SK-N-DZ (cell line): Measurements from ENCODE around the gene GPSM1.
"Not testable (repeated sequence)": the region's sequence is repeated elsewhere in the genome, so short reads cannot be mapped to it uniquely, and the experiment has no call there.

Source experiments
- DNase-seq: peaks from one replicate; pipeline ENCODE4 v3.0.0-alpha.2; 2015; ENCODE audit warnings: low spot score

Gene GPSM1

GRCh38 chr9:136318111-136318775 lies 9.1 kb upstream of the GPSM1 start:
- no peak for DNase-seq

- DNase-seq: no peak
Measured at GRCh38 chr9:136318776-136319241, 8.5 kb upstream of the GPSM1 start.

GRCh38 chr9:136319244-136319643 lies 8.1 kb upstream of the GPSM1 start:
- not testable (repeated sequence) for DNase-seq

GRCh38 chr9:136319955-136320354 lies 7.4 kb upstream of the GPSM1 start:
- DNase-seq: not testable (repeated sequence)

DNA sequence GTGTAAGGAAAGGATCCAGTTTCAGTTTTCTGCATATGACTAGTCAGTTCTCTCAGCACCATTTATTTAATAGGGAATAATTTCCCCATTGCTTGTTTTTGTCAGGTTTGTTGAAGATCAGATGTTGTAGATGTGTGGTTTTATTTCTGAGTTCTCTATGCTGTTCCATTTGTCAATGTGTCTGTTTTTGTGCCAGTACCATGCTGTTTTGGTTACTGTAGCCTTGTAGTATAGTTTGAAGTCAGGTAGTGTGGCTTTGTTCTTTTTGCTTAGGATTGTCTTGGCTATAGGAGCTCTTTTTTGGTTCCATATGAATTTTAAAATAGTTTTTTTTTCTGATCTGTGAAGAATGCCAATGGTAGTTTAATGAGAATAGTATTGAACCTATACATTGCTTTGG lies 6.4 kb upstream of the GPSM1 start:
- DNase-seq: not testable (repeated sequence)

DNA sequence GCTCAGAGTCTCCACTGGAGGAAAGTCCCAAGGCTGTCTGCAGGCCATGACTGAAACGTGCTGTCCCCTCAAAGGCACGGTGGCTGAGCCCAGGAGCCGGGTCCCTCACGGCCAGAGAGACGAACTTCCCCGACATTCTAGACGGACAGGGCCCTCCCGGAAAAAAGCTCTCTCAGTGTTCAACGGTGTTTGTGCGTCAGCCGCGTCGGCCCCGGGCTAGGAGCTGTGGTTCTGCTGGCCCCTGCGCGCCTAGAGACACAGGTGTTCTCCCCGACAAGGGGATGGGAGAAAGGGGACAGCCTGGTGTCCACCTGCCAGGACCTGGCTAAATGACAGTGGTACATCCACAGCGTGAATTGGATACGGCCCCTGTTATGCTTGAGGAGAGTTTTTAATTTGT lies 5.8 kb upstream of the GPSM1 start:
- DNase-seq: no peak

- DNase-seq: no peak
Measured at GRCh38 chr9:136322756-136323330, 4.5 kb upstream of the GPSM1 start.

- DNase-seq: no peak
Measured at GRCh38 chr9:136323371-136323789, 4.0 kb upstream of the GPSM1 start.

GRCh38 chr9:136324501-136325300 lies 2.6 kb upstream of the GPSM1 start:
- DNase-seq: no peak

GRCh38 chr9:136325358-136325757 lies 2.0 kb upstream of the GPSM1 start:
- DNase-seq: no peak

DNA sequence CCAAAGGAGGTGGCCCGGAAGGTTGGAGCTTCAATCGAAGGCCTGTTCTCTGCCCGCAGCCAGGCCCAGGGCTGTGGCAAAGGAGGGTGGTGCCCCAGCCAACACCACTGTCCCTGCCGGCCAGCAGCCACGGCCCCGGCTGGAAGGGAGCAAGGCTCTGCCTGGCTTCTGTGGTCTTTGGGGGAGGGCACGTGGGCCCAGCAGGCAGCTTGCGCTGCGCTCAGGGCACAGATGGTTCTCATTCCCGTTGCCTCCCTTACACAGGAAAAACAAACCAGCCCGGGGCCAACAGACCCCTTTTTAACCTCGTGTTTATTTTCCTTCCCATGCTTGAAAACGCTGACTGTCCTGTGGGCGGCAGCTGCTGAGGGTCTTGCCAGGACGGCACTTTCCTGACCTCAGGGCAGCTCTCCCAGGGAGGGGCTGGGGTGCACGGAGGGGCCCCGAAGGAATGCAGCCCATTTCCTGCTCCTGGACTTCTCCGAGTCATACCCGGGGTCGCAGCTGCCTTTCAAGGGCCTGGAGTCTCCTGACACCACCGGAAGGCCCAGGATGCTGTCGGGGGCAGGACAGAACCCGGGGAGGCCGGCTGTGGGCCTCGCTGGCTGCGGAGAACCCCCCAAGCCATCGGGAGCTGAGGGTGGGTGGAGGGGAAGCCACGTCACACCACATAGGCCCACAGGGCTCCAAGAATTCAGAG lies 1.1 kb upstream of the GPSM1 start:
- DNase-seq: no peak

DNA sequence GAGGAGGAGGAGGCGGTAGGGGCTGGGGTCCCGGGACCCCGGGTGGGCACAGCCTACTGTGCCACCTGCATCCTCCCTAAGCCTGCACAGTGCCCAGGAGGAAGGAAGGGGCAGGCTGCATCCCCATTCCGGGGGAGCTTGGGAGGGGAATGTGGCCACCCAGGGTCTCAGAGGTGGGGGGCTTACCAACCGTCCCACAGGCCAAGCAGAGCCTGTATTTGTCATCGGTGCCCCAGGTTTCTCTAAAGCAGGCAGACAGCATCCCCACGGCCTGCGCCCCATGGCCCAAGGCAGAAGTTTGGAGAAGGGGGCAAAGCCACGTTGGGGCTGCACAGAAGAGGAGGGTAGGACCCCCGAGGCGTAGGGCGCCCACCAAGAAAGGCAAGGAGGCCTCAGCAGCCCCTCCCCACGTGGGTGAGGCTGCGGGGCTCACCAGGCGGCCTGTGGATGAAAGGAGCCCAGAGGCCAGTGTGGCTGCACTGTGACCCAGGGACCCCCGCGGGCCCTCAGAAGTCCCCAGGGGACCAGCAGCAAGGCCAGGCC lies 507 bp upstream of the GPSM1 start:
- DNase-seq: no peak

- DNase-seq: no peak
Measured at GRCh38 chr9:136328011-136328621, 777 bp downstream of the GPSM1 start.

GRCh38 chr9:136328622-136329041 lies 1.3 kb downstream of the GPSM1 start:
- DNase-seq: no peak

GRCh38 chr9:136329211-136329627 lies 1.9 kb downstream of the GPSM1 start:
- no peak for DNase-seq

DNA sequence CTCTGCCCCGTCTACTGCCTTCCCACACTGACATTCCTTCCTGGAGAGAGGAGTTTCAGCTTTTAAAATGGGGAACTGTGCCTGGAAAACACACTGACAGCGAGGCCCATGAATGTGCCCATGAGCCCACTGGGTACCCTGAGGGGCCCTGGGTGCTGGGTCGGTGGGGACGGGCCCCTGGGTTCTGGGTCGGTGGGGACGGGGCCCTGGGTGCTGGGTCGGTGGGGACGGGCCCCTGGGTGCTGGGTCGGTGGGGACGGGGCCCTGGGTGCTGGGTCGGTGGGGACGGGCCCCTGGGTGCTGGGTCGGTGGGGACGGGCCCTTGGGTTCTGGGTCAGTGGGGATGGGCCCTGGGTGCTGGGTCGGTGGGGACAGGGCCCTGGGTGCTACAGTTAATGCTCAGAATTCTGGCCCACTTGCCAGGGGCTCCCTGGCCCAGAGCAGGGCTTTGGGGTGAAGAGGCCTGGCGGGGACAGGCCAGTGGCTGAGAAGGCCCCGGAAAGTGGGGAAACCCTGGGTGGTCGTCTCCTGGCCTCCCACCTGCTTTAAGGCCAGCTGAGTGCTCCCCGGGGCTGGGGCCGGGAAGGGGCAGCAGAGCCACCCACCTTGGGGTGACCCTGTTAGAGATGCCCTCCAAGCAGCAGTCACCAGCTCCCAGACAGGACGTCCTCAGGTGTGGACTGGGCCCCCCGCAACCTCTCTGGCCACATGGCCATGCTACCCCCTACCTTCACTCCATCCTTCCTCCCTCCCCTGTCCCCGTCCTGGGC lies 2.5 kb downstream of the GPSM1 start:
- DNase-seq: no peak

- DNase-seq: no peak
Measured at GRCh38 chr9:136330406-136330990, 3.2 kb downstream of the GPSM1 start.

- DNase-seq: no peak
Measured at GRCh38 chr9:136331030-136331429, 3.7 kb downstream of the GPSM1 start.

- no peak for DNase-seq
Measured at GRCh38 chr9:136331556-136332481, 4.5 kb downstream of the GPSM1 start.
